BLaER1 treated with 17β-estradiol and CSF1 and Interleukin-3, amounts not matched to agents 10 nM and 100 nM (cell line): ENCODE results near the gene MARCHF11.

Experiments
- H3K27ac ChIP-seq, 11 experiments: shearing (Covaris generic); formaldehyde crosslinking; 2 replicates each; pipeline ENCODE4 v1.8.1; 2022
- H3K27me3 ChIP-seq, 11 experiments: shearing (Covaris generic); formaldehyde crosslinking; 2 replicates each; pipeline ENCODE4 v1.8.1; 2022
- H3K36me3 ChIP-seq, 11 experiments: shearing (Covaris generic); formaldehyde crosslinking; 2 replicates each; pipeline ENCODE4 v1.8.1; 2022
- H3K4me1 ChIP-seq, 10 experiments: shearing (Covaris generic); formaldehyde crosslinking; 2 replicates each; pipeline ENCODE4 v1.8.1; 2022
- H3K4me2 ChIP-seq, 11 experiments: shearing (Covaris generic); formaldehyde crosslinking; 2 replicates each; pipeline ENCODE4 v1.8.1; 2022
- H3K4me3 ChIP-seq, 10 experiments: shearing (Covaris generic); formaldehyde crosslinking; 2 replicates each; pipeline ENCODE4 v1.8.1; 2022
- H3K9ac ChIP-seq, 11 experiments: shearing (Covaris generic); formaldehyde crosslinking; 2 replicates each; pipeline ENCODE4 v1.8.1; 2022
- H3K9me3 ChIP-seq, 11 experiments: shearing (Covaris generic); formaldehyde crosslinking; replicated peaks in 1 of 11; 2 replicates each; pipeline ENCODE4 v1.8.1; 2022
- H4K20me1 ChIP-seq, 11 experiments: shearing (Covaris generic); formaldehyde crosslinking; 2 replicates each; pipeline ENCODE4 v1.8.1; 2022
- Cebpa-rat ChIP-seq, 11 experiments: shearing (Covaris generic); IDR thresholded peaks; 2 replicates each; pipeline ENCODE4 v1.8.1; 2022

The MARCHF11 gene

DNA sequence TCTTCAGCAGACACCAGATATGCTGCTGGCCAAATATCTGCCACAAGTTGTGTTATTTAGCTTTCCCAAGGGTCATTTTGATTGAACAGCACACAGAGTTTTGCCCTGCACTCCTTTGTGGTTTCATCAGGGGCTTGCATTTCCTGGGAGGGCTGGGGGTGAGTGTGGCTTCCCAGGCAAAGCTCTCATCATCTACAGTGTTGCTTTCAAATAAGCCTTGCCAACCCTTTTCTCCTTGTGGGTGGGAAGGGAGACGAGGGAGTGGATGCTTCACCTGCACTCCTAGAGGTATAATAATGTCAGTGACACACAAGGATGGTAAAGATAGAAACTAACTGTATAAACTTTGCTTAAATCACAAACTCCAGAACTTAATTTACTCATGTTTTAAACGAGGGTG is 107.0 kb downstream of the MARCHF11 start:
- Histone ChIP-seq H3K27ac (no peak overlapping the region), H3K4me3 (no peak overlapping the region), H3K4me1 (0 out of 20 replicates have a peak, but pooled peaks cover 0 to 3% (median 0%) of the 10 kb centered on the region in 10 experiments), H3K4me2 (no peak overlapping the region), H3K27me3 (no peaks in the 10 kb centered on the region), H4K20me1 (no peaks in the 10 kb centered on the region), H3K9ac (no peak overlapping the region), H3K36me3 (no peaks in the 10 kb centered on the region), H3K9me3 (no peaks in the 10 kb centered on the region)
- TF ChIP-seq Cebpa-rat (IDR thresholded peaks at IDR 0.05) = no peak

DNA sequence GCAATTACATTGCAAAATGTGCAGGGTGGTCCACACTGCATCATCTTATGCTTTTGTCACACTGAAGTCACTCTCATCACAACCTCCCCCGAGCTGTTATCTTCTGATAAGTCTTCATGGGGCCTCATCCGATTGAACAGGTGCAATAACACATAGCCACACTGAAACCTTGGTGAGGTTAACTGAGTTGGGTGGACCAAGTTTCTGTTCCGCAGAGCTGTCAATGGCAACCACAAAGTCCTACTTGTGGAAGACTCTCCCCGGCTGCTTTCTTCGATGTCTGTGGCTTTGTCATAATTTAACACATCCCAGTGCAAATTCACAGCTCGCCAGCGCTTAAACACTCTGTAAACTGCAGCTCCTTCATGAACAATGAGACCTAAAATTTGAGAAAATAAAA is 112.2 kb downstream of the MARCHF11 start:
- no peaks in the 10 kb centered on the region for H3K27me3 ChIP-seq
- no peak overlapping the region for H3K27ac ChIP-seq
- no peaks in the 10 kb centered on the region for H3K36me3 ChIP-seq
- no peaks in the 10 kb centered on the region for H3K9me3 ChIP-seq
- no peak overlapping the region for H3K4me2 ChIP-seq
- no peak overlapping the region for H3K9ac ChIP-seq
- no peak overlapping the region for H3K4me3 ChIP-seq
- no peaks in the 10 kb centered on the region for H4K20me1 ChIP-seq
- H3K4me1 ChIP-seq = 0 out of 20 replicates have a peak, but pooled peaks cover 0 to 2% (median 0%) of the 10 kb centered on the region in 10 experiments
- TF ChIP-seq Cebpa-rat (IDR thresholded peaks at IDR 0.05) = no peak

DNA sequence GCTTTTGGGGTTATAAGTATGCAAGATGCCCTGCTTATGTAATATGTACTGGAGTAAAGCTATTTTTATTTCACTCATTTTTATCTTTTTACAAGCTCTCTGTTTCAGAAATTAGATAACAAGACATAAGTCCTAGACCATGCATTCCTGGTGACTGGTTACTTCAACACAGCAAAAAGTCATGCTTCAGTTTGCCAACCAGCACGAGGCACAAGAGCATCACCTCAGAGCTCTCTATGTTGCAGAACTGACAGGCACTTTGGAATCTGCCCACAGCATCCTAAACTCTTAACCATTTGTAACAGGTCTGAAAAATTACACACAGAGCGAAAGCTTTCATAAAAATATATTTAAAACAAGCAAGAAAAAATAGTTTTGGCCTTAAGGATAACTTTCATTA is 112.8 kb downstream of the MARCHF11 start:
- Histone ChIP-seq H3K36me3 (no peaks in the 10 kb centered on the region), H3K27ac (no peak overlapping the region), H3K9me3 (no peaks in the 10 kb centered on the region), H3K27me3 (no peaks in the 10 kb centered on the region), H3K4me2 (no peak overlapping the region), H3K4me3 (no peak overlapping the region), H3K9ac (no peak overlapping the region), H4K20me1 (no peaks in the 10 kb centered on the region), H3K4me1 (no peaks in the 10 kb centered on the region)
- TF ChIP-seq Cebpa-rat (IDR thresholded peaks at IDR 0.05) = no peak

DNA sequence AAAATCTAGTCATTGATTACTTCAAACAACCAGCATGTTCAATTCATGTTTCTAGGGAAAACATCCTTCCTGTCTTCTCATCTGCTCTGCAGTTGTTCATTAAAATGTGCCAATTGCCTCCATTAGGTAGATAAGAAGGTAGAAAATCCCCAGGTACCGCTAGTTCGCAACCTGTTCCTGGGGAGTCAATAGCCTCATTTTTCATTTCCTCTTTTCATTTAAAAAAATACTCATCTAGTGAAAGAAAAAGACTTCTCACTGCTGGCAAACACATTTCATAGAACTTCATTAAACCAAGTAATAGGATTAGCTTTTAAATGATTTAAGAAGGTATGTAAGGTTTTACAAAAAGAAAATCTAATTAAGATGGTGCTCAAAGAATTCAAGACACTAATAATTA is 113.3 kb downstream of the MARCHF11 start:
- Histone ChIP-seq H3K9ac (no peak overlapping the region), H3K4me1 (no peaks in the 10 kb centered on the region), H4K20me1 (no peaks in the 10 kb centered on the region), H3K4me3 (no peak overlapping the region), H3K27me3 (no peaks in the 10 kb centered on the region), H3K4me2 (no peak overlapping the region), H3K27ac (no peak overlapping the region), H3K9me3 (0 out of 22 replicates have a peak, but pooled peaks cover 0 to under 1% (median 0%) of the 10 kb centered on the region in 11 experiments), H3K36me3 (no peaks in the 10 kb centered on the region)
- no peak for TF ChIP-seq Cebpa-rat (IDR thresholded peaks at IDR 0.05)

DNA sequence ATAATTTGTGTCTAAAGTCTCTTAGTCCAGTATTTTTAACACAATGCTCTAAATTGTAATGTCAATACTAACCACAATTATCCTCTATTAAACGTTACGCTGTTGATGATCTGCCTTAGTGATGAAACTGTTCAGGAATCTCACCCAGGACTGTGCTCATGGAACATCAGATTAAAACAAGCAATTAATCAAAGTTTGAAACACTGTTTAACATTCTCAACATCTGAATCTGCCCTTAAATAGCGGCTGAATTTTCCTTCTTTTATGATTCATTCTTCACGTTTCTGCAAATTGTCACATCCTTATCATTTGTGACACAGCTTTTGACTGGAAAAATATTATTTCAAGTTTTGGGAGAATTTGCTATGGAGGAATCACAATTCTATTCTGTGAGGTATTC is 113.8 kb downstream of the MARCHF11 start:
- Histone ChIP-seq H3K4me1 (no peaks in the 10 kb centered on the region), H3K4me2 (no peak overlapping the region), H3K27ac (no peak overlapping the region), H3K9ac (no peak overlapping the region), H3K36me3 (no peaks in the 10 kb centered on the region), H4K20me1 (no peaks in the 10 kb centered on the region), H3K9me3 (peaks cover 0 to 4% (median 0%) of the 10 kb centered on the region in 11 experiments; a peak in 2 of 22 replicates), H3K27me3 (no peaks in the 10 kb centered on the region), H3K4me3 (no peak overlapping the region)
- TF ChIP-seq Cebpa-rat (IDR thresholded peaks at IDR 0.05) = no peak

DNA sequence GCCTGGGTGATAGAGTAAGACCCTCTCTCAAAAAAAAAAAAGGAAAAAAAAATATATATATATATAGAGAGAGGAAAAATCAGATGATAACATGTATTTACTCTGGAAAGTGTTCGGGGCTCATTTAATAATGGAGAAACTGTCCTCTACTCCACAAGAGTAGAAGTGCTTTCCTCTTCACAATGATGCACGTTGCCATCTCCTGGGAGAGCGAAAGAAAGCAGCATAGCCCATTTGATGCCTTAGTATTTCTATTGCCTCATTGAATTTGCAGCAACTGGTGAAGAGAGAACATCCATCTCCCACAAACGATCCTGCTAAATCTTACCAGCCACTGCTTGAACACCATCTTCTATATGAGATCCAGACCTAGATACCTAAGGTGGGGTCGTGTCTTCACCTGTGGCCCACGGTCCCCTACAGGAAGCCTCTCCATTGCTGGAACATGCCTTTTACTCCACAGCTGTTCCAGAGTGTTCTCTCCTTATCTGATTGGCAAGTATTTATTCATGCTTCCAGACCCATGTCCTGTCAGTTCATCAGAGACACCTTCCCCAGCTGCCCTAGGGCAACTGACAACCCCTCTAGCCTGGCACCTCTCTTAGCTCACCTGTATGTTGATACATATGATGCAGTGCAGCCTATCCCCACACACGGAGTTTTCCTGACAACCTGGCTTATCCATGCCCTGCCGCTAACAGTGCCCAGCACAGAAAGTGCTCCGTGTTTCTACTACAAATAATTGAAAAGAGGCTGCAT is 115.3 kb downstream of the MARCHF11 start:
- Histone ChIP-seq H3K4me2 (no peak overlapping the region), H4K20me1 (no peaks in the 10 kb centered on the region), H3K36me3 (no peaks in the 10 kb centered on the region), H3K4me3 (no peak overlapping the region), H3K9me3 (peaks cover 0 to 9% (median 0%) of the 10 kb centered on the region in 11 experiments; a peak in 3 of 22 replicates), H3K9ac (no peak overlapping the region), H3K27ac (no peak overlapping the region), H3K27me3 (no peaks in the 10 kb centered on the region), H3K4me1 (no peaks in the 10 kb centered on the region)
- no peak for TF ChIP-seq Cebpa-rat (IDR thresholded peaks at IDR 0.05)

DNA sequence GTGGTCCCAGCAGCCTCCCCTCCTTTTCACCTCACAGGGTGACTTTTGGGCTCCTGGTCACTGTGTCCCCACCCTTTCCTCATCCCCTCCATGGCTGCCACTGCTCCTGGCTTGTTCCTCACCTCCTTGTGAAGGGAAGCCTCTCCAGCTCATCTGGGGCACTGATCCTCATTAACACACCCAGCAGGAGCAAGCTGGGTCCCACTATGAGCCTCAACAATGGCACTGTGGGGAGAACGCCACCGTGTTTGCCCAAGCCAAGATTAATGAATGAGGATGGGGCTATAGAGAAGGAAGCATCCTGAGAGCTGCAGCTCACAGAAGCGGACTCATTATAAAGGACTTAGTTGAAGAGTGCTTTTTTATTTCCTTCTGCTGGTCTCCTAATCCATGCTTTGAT is 118.4 kb downstream of the MARCHF11 start:
- H3K4me2 ChIP-seq = no peak overlapping the region
- H3K4me3 ChIP-seq = no peak overlapping the region
- TF ChIP-seq Cebpa-rat (IDR thresholded peaks at IDR 0.05) = no peak
- H3K4me1 ChIP-seq = no peaks in the 10 kb centered on the region
- H3K27me3 ChIP-seq = no peaks in the 10 kb centered on the region
- H3K27ac ChIP-seq = no peak overlapping the region
- H4K20me1 ChIP-seq = no peaks in the 10 kb centered on the region
- no peaks in the 10 kb centered on the region for H3K36me3 ChIP-seq
- peaks cover 0 to 9% (median 0%) of the 10 kb centered on the region in 11 experiments; a peak in 3 of 22 replicates for H3K9me3 ChIP-seq
- H3K9ac ChIP-seq = no peak overlapping the region

DNA sequence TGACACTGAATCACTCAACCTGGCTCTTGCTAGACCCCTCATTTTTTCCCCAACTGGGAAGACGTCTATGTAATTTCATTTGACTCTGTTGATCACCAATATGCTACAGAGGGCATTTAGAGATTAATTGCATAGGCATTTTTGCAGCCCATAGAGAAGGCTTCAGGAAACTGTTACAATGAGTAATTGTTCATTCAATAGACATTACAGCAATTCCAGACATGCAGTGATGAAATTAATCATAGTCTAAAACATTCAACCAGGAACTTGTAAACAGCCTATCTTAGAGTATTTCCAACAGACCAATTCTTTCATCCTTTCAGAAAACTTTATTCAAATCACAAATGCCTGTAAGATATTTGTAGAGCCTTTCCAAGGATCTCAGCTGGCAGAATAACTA is 122.3 kb downstream of the MARCHF11 start:
- Histone ChIP-seq H3K4me1 (no peaks in the 10 kb centered on the region), H3K9me3 (peaks cover 0 to 9% (median 0%) of the 10 kb centered on the region in 11 experiments; a peak in 3 of 22 replicates), H3K27me3 (no peaks in the 10 kb centered on the region), H3K36me3 (no peaks in the 10 kb centered on the region), H3K4me2 (no peak overlapping the region), H4K20me1 (no peaks in the 10 kb centered on the region), H3K4me3 (no peak overlapping the region), H3K9ac (no peak overlapping the region), H3K27ac (no peak overlapping the region)
- no peak for TF ChIP-seq Cebpa-rat (IDR thresholded peaks at IDR 0.05)

DNA sequence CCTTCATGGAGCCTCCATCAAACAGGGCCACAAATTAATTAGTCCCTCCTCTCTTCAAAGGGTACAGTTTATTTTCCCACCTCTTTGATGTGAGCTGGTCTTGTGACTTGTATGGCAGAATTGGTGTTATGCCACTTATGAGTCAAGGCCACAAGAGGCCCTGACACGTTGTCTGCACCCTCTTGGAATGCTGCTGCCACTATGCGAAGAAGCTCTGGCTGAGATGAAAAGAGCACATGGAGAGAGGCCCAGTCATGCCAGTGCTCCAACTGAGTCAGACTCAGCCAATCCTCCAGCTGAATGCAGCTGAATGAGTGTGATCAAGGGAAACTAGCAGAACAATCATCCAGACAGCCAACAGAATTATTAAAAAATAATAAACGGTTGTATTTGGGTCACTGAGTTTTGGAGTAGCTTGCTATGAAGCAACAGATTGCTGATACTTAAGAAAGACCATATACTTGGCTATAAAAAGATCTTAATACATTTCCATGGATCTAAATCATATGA is 128.3 kb downstream of the MARCHF11 start:
- Histone ChIP-seq H3K4me1 (no peaks in the 10 kb centered on the region), H3K4me3 (no peak overlapping the region)
- TF ChIP-seq Cebpa-rat (IDR thresholded peaks at IDR 0.05) = no peak

DNA sequence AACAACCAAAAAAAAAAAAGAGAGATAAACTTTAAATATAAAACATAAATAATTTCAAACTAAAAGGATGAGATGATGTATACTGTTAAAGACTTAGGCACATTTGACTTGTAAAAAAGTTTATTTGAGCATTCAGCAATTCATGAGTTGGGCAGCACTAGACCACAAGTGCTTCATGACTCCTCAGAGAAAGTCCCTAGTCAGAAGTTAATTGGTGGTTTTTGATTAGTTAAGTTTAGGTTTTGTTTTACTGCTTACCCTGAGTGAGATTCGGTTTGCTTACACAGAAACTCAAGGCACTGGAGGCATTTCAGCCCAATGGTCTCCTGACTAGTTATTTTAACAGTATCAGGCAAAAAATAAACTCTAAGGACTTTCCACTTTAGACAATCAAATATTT is 129.2 kb downstream of the MARCHF11 start:
- no peak overlapping the region for H3K4me3 ChIP-seq
- H3K27me3 ChIP-seq = no peaks in the 10 kb centered on the region
- H3K4me2 ChIP-seq = no peak overlapping the region
- no peaks in the 10 kb centered on the region for H3K36me3 ChIP-seq
- H4K20me1 ChIP-seq = no peaks in the 10 kb centered on the region
- H3K9me3 ChIP-seq = peaks cover 0 to 5% (median 0%) of the 10 kb centered on the region in 11 experiments; a peak in 4 of 22 replicates
- H3K4me1 ChIP-seq = no peaks in the 10 kb centered on the region
- no peak for TF ChIP-seq Cebpa-rat (IDR thresholded peaks at IDR 0.05)
- no peak overlapping the region for H3K27ac ChIP-seq
- H3K9ac ChIP-seq = no peak overlapping the region

More for the DNA sequence above, 128.3 kb downstream of the MARCHF11 start:
- H3K9me3 ChIP-seq = peaks cover 0 to 5% (median 0%) of the 10 kb centered on the region in 11 experiments; a peak in 4 of 22 replicates
- no peaks in the 10 kb centered on the region for H3K27me3 ChIP-seq
- no peaks in the 10 kb centered on the region for H3K36me3 ChIP-seq
- no peak overlapping the region for H3K27ac ChIP-seq
- H3K4me2 ChIP-seq = no peak overlapping the region
- H3K9ac ChIP-seq = no peak overlapping the region
- H4K20me1 ChIP-seq = no peaks in the 10 kb centered on the region
